EH (cell line): ENCODE results near the gene SYNE2.
A peak's percentile ranks its signal among the peaks of the same experiment; 100 is the strongest.
"Not testable (repeated sequence)": the region's sequence is repeated elsewhere in the genome, so short reads cannot be mapped to it uniquely, and the experiment has no call there.

ENCODE experiments used
- DNase-seq: peaks from one replicate; pipeline ENCODE4 v3.0.0-alpha.2; 2015; ENCODE audit warnings: low read depth

SYNE2 gene

GRCh38 chr14:64074961-64075612 is 222.3 kb downstream of the SYNE2 start:
- peak; percentile 76 for DNase-seq

- DNase-seq = no peak
Observed at GRCh38 chr14:64075613-64076005, 222.8 kb downstream of the SYNE2 start.

- DNase-seq = no peak
Observed at GRCh38 chr14:64080452-64080851, 227.6 kb downstream of the SYNE2 start.

GRCh38 chr14:64081174-64081746 is 228.5 kb downstream of the SYNE2 start:
- no peak for DNase-seq

GRCh38 chr14:64082837-64083236 is 230.0 kb downstream of the SYNE2 start:
- DNase-seq = no peak

- no peak for DNase-seq
Observed at GRCh38 chr14:64088647-64088964, 235.8 kb downstream of the SYNE2 start.

GRCh38 chr14:64089920-64090319 is 237.1 kb downstream of the SYNE2 start:
- DNase-seq = no peak

GRCh38 chr14:64091217-64091616 is 238.4 kb downstream of the SYNE2 start:
- no peak for DNase-seq

GRCh38 chr14:64092338-64092737 is 239.5 kb downstream of the SYNE2 start:
- DNase-seq = no peak

GRCh38 chr14:64092940-64093339 is 240.1 kb downstream of the SYNE2 start:
- no peak for DNase-seq

- peak; percentile 92 for DNase-seq
Observed at GRCh38 chr14:64095620-64096019, 242.8 kb downstream of the SYNE2 start.

- no peak for DNase-seq
Observed at GRCh38 chr14:64098120-64098519, 245.3 kb downstream of the SYNE2 start.

- DNase-seq = no peak
Observed at GRCh38 chr14:64107438-64107837, 254.6 kb downstream of the SYNE2 start.

- DNase-seq = peak; percentile 12
Observed at GRCh38 chr14:64109819-64110554, 257.2 kb downstream of the SYNE2 start.

- DNase-seq = peak; percentile 34
Observed at GRCh38 chr14:64110802-64111201, 258.0 kb downstream of the SYNE2 start.

GRCh38 chr14:64112867-64113678 is 260.3 kb downstream of the SYNE2 start:
- no peak for DNase-seq

GRCh38 chr14:64114166-64114565 is 261.4 kb downstream of the SYNE2 start:
- no peak for DNase-seq

GRCh38 chr14:64114796-64115195 is 262.0 kb downstream of the SYNE2 start:
- no peak for DNase-seq

- DNase-seq = no peak
Observed at GRCh38 chr14:64115401-64115800, 262.6 kb downstream of the SYNE2 start.

GRCh38 chr14:64117671-64118402 is 265.0 kb downstream of the SYNE2 start:
- peak; percentile 72 for DNase-seq

GRCh38 chr14:64118403-64118742 is 265.6 kb downstream of the SYNE2 start:
- not testable (repeated sequence) for DNase-seq

- DNase-seq = no peak
Observed at GRCh38 chr14:64118892-64119291, 266.1 kb downstream of the SYNE2 start.
